ENCODE data around the gene ANKRD53.
A peak's percentile ranks its signal among the peaks of the same experiment; 100 is the strongest.

Gene ANKRD53

DNA sequence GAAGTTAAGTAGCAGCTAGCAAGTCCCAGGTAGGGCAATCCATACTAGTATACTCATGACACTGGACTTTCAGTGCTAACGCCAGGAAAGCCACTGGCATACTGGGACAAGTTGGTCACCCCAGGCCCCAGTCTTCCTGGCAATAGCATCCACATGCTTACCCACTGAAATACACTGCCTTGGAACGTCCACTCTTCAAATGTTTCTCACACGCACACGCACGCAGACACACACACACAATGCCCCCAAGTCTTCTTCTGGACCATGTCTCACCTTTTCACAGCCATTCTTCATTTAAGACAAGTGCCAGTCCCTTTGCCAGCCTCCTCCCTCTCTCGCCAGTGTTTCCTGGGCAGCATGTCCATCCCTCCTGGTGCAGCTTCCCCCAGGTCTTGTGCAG, 25.0 kb downstream of the ANKRD53 start:
- peak; percentile 4 for DNase-seq (ENCODE audit: low spot score)
- TF ChIP-seq, protein P1, sequence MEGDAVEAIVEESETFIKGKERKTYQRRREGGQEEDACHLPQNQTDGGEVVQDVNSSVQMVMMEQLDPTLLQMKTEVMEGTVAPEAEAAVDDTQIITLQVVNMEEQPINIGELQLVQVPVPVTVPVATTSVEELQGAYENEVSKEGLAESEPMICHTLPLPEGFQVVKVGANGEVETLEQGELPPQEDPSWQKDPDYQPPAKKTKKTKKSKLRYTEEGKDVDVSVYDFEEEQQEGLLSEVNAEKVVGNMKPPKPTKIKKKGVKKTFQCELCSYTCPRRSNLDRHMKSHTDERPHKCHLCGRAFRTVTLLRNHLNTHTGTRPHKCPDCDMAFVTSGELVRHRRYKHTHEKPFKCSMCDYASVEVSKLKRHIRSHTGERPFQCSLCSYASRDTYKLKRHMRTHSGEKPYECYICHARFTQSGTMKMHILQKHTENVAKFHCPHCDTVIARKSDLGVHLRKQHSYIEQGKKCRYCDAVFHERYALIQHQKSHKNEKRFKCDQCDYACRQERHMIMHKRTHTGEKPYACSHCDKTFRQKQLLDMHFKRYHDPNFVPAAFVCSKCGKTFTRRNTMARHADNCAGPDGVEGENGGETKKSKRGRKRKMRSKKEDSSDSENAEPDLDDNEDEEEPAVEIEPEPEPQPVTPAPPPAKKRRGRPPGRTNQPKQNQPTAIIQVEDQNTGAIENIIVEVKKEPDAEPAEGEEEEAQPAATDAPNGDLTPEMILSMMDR (IDR thresholded peaks at IDR 0.05; ENCODE audit: borderline replicate concordance, control extremely low read depth, extremely low read depth, insufficient read depth, missing control alignments), result no peak
- in situ Hi-C loops (cut with MboI; ENCODE audit: low sequenced_read_pairs, unreplicated experiment), result no loop called here

DNA sequence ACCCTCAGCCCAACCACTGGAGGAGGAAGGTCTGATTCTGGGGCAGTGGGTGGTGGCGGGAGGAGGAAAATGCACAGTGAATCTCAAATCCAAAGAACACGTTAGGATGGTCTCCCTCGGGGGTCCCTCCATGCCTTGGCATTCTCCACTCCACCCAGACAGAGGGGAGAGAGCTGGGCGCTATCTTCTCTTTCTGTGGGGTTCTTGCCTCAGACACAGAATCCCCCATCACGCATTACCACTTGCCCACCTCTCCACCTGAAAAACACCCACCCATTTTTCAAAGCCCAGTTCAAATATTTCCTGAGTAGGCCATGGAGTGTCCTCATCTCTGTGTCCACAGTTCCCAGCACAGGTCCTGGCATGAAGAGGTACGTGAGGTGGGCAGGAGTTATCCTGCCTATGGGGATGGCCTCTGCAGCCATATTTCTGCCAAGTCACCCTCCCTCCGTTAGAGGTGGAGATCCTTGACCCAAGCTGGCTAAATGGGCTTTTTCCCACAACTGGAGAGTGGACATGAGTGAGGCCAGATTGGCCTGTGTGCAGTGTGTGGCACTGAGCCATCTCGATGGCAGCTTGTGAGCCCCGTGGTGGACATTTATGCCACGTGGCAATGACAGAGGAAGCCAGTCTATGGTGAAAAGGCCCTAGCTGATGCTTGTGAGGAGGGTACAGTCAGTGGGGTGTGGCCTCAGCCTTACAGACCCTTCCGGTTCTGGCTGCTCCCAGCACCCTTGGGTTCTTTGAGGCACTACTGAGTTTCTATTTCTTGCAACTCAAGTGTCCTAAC, 25.7 kb downstream of the ANKRD53 start:
- TF ChIP-seq, protein P1 (IDR thresholded peaks at IDR 0.05; ENCODE audit: borderline replicate concordance, control extremely low read depth, extremely low read depth, insufficient read depth, missing control alignments), result no peak
- DNase-seq (ENCODE audit: low spot score), result peak; percentile 4
- in situ Hi-C loops (cut with MboI; ENCODE audit: low sequenced_read_pairs, unreplicated experiment), result no loop called here

DNA sequence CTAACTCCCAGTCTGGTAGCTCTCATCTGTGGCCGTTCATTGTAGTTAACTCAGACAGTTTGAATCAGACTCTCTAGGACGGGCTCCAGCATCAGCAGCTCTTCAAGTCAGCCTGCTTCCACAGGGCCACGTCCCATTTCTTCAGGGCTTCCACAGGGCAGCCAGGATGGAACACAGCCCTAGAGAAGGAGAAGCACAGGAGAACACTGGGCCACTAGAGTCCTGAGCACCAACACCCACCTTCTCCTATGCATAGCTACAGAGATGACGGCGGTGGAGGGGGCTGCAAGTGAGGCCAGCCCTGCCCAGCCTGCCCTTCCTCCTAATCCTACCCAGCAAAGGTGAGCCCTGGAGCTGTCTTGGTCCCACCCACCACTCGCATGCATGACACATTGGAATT, 26.4 kb downstream of the ANKRD53 start:
- TF ChIP-seq, protein P1 (IDR thresholded peaks at IDR 0.05; ENCODE audit: borderline replicate concordance, control extremely low read depth, extremely low read depth, insufficient read depth, missing control alignments), result no peak
- DNase-seq (ENCODE audit: low spot score), result no peak
- in situ Hi-C loops (cut with MboI; ENCODE audit: low sequenced_read_pairs, unreplicated experiment), result no loop called here

DNA sequence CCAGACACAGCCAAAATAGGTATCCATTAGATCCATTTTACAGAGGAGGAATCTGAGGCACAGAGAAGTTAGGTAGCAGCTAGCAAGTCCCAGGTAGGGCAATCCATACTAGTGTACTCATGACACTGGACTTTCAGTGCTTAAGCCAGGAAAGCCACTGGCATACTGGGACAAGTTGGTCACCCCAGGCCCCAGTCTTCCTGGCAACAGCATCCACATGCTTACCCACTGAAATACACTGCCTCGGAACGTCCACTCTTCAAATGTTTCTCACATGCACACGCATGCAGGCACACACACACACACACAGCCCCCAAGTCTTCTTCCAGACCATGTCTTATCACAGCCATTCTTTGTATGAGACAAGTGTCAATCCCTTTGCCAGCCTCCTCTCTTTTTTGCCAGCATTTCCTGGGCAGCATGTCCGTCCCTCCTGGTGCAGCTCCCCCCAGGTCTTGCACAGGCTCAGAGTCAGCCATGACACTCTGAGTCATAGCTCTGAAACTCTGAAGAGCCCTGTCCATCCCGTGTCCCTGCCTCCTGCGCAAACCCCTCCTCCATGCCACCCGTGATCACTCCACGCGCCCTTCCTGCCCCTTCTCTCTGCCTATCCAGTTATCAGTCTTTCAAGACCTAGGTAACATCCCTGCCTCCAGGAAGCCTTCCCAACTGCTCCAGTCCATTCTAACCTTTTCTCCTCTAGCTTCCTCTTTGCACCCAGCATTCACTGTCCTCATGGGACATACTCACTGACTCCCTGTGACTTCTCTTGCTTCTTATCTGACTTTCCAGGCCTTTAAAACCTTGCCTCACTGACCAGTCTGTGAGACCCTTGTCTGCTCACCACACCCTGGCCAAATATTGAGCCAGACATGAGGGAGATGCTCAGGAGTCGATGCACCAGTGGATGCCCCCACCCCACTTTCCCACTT, 27.1 kb downstream of the ANKRD53 start:
- DNase-seq (ENCODE audit: low spot score), result peak; percentile 15
- in situ Hi-C loops (cut with MboI; ENCODE audit: low sequenced_read_pairs, unreplicated experiment), result no loop called here

DNA sequence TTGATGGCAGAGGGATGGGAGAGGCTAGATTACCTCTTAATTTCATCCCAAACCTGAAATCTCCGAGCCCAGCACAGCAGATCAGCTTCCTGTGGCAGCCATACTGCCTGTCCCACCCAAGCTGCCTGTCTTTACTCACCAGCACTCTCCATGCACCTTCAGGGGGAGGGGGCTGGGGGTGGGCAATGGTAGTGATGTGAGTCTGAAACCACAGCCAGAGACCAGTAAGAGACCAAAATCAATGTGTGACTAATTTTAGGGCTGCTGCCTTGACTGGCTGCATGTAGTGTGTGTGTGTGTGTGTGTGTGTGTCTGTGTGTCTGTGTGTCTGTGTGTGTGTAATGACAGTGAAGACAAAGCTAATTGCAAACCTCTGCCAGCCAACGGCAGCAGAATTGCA, 27.9 kb downstream of the ANKRD53 start:
- peak; percentile 6 for DNase-seq (ENCODE audit: low spot score)
- in situ Hi-C loops (cut with MboI; ENCODE audit: low sequenced_read_pairs, unreplicated experiment), result no loop called here
- TF ChIP-seq, protein P1 (IDR thresholded peaks at IDR 0.05; ENCODE audit: borderline replicate concordance, control extremely low read depth, extremely low read depth, insufficient read depth, missing control alignments), result no peak

More for the DNA sequence above, 27.1 kb downstream of the ANKRD53 start:
- TF ChIP-seq, protein P1 (IDR thresholded peaks at IDR 0.05; ENCODE audit: borderline replicate concordance, control extremely low read depth, extremely low read depth, insufficient read depth, missing control alignments), result no peak

DNA sequence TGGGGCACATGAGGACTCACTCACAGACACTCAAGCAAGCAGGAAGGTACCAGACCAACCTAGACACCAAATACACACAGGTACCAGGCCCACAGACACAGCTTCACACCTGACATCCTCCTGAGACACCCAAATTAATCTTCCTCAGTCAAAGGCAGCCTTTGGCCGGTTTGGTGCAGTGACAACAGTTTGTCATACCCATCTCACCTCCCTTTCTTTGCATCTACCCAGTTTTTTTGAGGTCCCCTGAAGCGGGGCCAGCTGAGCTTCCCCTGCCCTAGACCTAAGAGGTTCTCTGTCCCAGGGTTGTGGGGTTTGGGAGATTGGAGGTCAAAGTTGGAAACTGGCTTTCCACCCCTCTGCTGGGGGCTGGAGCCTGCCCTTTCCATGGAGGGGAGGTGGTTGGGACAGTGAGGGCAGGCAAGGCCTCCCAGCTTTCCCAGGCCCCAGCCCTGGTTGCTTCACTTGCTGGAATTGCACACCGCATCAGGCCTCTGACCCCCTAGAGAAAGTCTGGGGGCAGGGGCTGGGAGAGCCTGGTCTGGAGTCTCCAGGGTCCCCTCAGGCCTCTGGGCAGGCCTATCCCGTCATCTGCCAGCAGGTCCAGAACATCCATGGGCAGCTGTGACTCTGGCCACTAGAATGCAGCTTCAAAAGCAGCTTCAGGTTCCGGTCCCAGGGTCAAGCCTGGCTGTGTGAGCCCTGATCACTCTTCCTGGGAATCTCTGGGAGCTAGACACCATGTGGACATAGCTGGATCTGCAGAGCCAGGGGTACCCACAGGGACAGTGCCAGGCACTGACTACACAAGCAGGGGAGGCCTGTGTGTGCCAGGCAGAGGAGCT, 28.7 kb downstream of the ANKRD53 start:
- in situ Hi-C loops (cut with MboI; ENCODE audit: low sequenced_read_pairs, unreplicated experiment), result no loop called here
- TF ChIP-seq, protein P1 (IDR thresholded peaks at IDR 0.05; ENCODE audit: borderline replicate concordance, control extremely low read depth, extremely low read depth, insufficient read depth, missing control alignments), result no peak

More for the DNA sequence above, 28.7 kb downstream of the ANKRD53 start:
- DNase-seq (ENCODE audit: low spot score), result peak; percentile 13

Data from GM13976 (cell line).